ENCODE results near the gene VAC14. TPM values are rescaled to one million over a fixed set of nuclear protein-coding genes. Genes with fewer than 3 reads are reported as not detected.

Gene VAC14
- total and polyA plus RNA-seq, 2 experiments from 2014 or later, result 42.3 to 77.7 TPM

DNA sequence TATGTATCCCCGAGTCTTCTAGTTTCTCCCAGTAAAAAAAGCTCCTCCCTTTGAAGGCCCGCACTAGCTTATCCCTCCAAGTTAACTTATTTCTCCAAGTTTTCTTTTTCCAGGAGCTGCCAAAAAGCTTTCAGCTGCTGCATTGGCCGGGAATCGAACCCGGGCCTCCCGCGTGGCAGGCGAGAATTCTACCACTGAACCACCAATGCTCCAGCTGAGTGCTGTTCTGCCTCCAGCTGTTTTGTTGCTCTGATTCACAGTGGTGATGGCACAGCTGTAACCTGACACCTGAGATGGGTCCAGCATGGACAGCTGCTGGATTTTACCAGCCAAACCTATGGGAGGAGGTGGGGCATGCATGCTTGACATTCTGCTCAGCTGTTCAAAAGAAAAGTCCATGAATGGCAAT is 22.1 kb downstream of the VAC14 start:
- H4K20me1 ChIP-seq (replicated peaks; ENCODE audit: insufficient read depth), result 0 out of 2 replicates have a peak, but pooled peaks cover 3% of the 10 kb centered on the region
- Mint-ChIP-seq H3K4me3 (0 out of 3 replicates have a peak overlapping the region, but pooled peaks have one; percentile 6), H3K27me3 (ENCODE audit: insufficient read depth, low read depth, poor library complexity) (peaks cover 17% of the 10 kb centered on the region), H3K27ac (no peak overlapping the region), H3K9me3 (peaks cover 3% of the 10 kb centered on the region; the same call in 2 of the 3 replicates), H3K36me3 (ENCODE audit: low read depth) (peaks cover 63% of the 10 kb centered on the region), H3K4me1 (peaks cover 5% of the 10 kb centered on the region; the same call in 1 of the 3 replicates)
- no peak overlapping the region for H3K27ac ChIP-seq (ENCODE audit: low read depth)
- no peak overlapping the region for H2AFZ ChIP-seq
- H3K9me2 ChIP-seq (ENCODE audit: insufficient read depth), result no peaks in the 10 kb centered on the region
- DNase-seq (ENCODE audit: low spot score), result peak; percentile 86
- no peak overlapping the region for H3K4me2 ChIP-seq
- 0 out of 2 replicates have a peak, but pooled peaks cover 3% of the 10 kb centered on the region for H3K4me1 ChIP-seq (ENCODE audit: insufficient read depth)
- H3F3A ChIP-seq (replicated peaks; ENCODE audit: low read depth), result no peaks in the 10 kb centered on the region
- H3K4me3 ChIP-seq, result no peak overlapping the region
- TF ChIP-seq POLR2AphosphoS5 (IDR thresholded peaks at IDR 0.05; ENCODE audit: low read depth) (peak; percentile 51), EZH2 (IDR thresholded peaks at IDR 0.05; ENCODE audit: low read depth, unreplicated experiment) (no peak), CREB1 (CRISPR knock-in tag; IDR thresholded peaks at IDR 0.05; ENCODE audit: low read depth) (peak; percentile 64), JUNB (IDR thresholded peaks at IDR 0.05; ENCODE audit: unreplicated experiment) (no peak), ZNF331 (CRISPR knock-in tag; IDR thresholded peaks at IDR 0.05; ENCODE audit: low read depth) (no peak), NANOG (IDR thresholded peaks at IDR 0.05; ENCODE audit: borderline replicate concordance) (no peak), STAT1 (IDR thresholded peaks at IDR 0.05; ENCODE audit: unreplicated experiment) (no peak), ZNF114 (CRISPR knock-in tag; IDR thresholded peaks at IDR 0.05) (no peak), EZH2phosphoT487 (IDR thresholded peaks at IDR 0.05; ENCODE audit: unreplicated experiment) (no peak)
- TF ChIP-seq, protein P1, sequence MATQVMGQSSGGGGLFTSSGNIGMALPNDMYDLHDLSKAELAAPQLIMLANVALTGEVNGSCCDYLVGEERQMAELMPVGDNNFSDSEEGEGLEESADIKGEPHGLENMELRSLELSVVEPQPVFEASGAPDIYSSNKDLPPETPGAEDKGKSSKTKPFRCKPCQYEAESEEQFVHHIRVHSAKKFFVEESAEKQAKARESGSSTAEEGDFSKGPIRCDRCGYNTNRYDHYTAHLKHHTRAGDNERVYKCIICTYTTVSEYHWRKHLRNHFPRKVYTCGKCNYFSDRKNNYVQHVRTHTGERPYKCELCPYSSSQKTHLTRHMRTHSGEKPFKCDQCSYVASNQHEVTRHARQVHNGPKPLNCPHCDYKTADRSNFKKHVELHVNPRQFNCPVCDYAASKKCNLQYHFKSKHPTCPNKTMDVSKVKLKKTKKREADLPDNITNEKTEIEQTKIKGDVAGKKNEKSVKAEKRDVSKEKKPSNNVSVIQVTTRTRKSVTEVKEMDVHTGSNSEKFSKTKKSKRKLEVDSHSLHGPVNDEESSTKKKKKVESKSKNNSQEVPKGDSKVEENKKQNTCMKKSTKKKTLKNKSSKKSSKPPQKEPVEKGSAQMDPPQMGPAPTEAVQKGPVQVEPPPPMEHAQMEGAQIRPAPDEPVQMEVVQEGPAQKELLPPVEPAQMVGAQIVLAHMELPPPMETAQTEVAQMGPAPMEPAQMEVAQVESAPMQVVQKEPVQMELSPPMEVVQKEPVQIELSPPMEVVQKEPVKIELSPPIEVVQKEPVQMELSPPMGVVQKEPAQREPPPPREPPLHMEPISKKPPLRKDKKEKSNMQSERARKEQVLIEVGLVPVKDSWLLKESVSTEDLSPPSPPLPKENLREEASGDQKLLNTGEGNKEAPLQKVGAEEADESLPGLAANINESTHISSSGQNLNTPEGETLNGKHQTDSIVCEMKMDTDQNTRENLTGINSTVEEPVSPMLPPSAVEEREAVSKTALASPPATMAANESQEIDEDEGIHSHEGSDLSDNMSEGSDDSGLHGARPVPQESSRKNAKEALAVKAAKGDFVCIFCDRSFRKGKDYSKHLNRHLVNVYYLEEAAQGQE (IDR thresholded peaks at IDR 0.05; ENCODE audit: unreplicated experiment), result no peak
- TF ChIP-seq, protein P2, sequence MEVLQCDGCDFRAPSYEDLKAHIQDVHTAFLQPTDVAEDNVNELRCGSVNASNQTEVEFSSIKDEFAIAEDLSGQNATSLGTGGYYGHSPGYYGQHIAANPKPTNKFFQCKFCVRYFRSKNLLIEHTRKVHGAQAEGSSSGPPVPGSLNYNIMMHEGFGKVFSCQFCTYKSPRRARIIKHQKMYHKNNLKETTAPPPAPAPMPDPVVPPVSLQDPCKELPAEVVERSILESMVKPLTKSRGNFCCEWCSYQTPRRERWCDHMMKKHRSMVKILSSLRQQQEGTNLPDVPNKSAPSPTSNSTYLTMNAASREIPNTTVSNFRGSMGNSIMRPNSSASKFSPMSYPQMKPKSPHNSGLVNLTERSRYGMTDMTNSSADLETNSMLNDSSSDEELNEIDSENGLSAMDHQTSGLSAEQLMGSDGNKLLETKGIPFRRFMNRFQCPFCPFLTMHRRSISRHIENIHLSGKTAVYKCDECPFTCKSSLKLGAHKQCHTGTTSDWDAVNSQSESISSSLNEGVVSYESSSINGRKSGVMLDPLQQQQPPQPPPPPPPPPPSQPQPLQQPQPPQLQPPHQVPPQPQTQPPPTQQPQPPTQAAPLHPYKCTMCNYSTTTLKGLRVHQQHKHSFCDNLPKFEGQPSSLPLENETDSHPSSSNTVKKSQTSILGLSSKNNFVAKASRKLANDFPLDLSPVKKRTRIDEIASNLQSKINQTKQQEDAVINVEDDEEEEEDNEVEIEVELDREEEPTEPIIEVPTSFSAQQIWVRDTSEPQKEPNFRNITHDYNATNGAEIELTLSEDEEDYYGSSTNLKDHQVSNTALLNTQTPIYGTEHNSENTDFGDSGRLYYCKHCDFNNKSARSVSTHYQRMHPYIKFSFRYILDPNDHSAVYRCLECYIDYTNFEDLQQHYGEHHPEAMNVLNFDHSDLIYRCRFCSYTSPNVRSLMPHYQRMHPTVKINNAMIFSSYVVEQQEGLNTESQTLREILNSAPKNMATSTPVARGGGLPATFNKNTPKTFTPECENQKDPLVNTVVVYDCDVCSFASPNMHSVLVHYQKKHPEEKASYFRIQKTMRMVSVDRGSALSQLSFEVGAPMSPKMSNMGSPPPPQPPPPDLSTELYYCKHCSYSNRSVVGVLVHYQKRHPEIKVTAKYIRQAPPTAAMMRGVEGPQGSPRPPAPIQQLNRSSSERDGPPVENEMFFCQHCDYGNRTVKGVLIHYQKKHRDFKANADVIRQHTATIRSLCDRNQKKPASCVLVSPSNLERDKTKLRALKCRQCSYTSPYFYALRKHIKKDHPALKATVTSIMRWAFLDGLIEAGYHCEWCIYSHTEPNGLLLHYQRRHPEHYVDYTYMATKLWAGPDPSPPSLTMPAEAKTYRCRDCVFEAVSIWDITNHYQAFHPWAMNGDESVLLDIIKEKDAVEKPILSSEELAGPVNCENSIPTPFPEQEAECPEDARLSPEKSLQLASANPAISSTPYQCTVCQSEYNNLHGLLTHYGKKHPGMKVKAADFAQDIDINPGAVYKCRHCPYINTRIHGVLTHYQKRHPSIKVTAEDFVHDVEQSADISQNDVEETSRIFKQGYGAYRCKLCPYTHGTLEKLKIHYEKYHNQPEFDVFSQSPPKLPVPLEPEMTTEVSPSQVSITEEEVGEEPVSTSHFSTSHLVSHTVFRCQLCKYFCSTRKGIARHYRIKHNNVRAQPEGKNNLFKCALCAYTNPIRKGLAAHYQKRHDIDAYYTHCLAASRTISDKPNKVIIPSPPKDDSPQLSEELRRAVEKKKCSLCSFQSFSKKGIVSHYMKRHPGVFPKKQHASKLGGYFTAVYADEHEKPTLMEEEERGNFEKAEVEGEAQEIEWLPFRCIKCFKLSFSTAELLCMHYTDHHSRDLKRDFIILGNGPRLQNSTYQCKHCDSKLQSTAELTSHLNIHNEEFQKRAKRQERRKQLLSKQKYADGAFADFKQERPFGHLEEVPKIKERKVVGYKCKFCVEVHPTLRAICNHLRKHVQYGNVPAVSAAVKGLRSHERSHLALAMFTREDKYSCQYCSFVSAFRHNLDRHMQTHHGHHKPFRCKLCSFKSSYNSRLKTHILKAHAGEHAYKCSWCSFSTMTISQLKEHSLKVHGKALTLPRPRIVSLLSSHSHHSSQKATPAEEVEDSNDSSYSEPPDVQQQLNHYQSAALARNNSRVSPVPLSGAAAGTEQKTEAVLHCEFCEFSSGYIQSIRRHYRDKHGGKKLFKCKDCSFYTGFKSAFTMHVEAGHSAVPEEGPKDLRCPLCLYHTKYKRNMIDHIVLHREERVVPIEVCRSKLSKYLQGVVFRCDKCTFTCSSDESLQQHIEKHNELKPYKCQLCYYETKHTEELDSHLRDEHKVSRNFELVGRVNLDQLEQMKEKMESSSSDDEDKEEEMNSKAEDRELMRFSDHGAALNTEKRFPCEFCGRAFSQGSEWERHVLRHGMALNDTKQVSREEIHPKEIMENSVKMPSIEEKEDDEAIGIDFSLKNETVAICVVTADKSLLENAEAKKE (CRISPR knock-in tag; IDR thresholded peaks at IDR 0.05), result no peak
- TF ChIP-seq, protein P3, sequence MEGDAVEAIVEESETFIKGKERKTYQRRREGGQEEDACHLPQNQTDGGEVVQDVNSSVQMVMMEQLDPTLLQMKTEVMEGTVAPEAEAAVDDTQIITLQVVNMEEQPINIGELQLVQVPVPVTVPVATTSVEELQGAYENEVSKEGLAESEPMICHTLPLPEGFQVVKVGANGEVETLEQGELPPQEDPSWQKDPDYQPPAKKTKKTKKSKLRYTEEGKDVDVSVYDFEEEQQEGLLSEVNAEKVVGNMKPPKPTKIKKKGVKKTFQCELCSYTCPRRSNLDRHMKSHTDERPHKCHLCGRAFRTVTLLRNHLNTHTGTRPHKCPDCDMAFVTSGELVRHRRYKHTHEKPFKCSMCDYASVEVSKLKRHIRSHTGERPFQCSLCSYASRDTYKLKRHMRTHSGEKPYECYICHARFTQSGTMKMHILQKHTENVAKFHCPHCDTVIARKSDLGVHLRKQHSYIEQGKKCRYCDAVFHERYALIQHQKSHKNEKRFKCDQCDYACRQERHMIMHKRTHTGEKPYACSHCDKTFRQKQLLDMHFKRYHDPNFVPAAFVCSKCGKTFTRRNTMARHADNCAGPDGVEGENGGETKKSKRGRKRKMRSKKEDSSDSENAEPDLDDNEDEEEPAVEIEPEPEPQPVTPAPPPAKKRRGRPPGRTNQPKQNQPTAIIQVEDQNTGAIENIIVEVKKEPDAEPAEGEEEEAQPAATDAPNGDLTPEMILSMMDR (conservative IDR thresholded peaks at IDR 0.05; ENCODE audit: low read depth in 2 of 2), result no peak
- TF ChIP-seq, protein P4, sequence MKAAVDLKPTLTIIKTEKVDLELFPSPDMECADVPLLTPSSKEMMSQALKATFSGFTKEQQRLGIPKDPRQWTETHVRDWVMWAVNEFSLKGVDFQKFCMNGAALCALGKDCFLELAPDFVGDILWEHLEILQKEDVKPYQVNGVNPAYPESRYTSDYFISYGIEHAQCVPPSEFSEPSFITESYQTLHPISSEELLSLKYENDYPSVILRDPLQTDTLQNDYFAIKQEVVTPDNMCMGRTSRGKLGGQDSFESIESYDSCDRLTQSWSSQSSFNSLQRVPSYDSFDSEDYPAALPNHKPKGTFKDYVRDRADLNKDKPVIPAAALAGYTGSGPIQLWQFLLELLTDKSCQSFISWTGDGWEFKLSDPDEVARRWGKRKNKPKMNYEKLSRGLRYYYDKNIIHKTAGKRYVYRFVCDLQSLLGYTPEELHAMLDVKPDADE (IDR thresholded peaks at IDR 0.05), result no peak
- H3K79me2 ChIP-seq (replicated peaks; ENCODE audit: insufficient read depth), result no peaks in the 10 kb centered on the region
- ATAC-seq, result peak; percentile 97
- H3K36me3 ChIP-seq (ENCODE audit: insufficient read depth), result peaks cover 20% of the 10 kb centered on the region; the same call in 1 of the 2 replicates
- H3K27me3 ChIP-seq (ENCODE audit: insufficient read depth), result no peaks in the 10 kb centered on the region

Data from GM23338 (cell line).